HCT116 (cell line): Measurements from ENCODE around the gene KRTAP4-4. TPM values are rescaled to one million over a fixed set of nuclear protein-coding genes. Genes with fewer than 3 reads are reported as not detected.

Source experiments
- ATAC-seq: fragments of 200-7000 bp; cut with Tn5 transposase; 2 replicates; pipeline ENCODE4 v1.9.1; 2020; ENCODE audit warnings: mild to moderate bottlenecking, moderate library complexity
- BruUV-seq: library from RNA; stranded (reverse); fragments of 400-500 nt; replicated peaks from 2 replicates; lab custom pipeline; 2021; lab: Mats Ljungman, UMichigan
- CTCF ChIA-PET: fragments of 300-600 bp; sonication (Branson Sonifier 250); formaldehyde crosslinking; loops from one replicate; lab custom pipeline; 2021; ENCODE audit warnings: antibody characterized with exemption; lab: Charles Lee
- POLR2A ChIA-PET: fragments of 300-600, 350-600 bp; sonication (Branson Sonifier 250); formaldehyde crosslinking; loops from one replicate; lab custom pipeline; 2021; ENCODE audit warnings: antibody characterized with exemption; lab: Charles Lee
- RAD21 ChIA-PET, 2 experiments: fragments of 300-600 bp; sonication (Branson Sonifier 250); formaldehyde crosslinking; loops; one replicate each; lab custom pipeline; 2023; ENCODE audit warnings: low total read pairs in 2 of 2; ENCODE audit not compliant: uncharacterized antibody in 2 of 2, unreplicated experiment in 2 of 2, low non-redundant PET in 1 of 2; lab: Charles Lee
- DNase-seq: peaks from one replicate; pipeline ENCODE4 v3.0.0-alpha.2; 2010; ENCODE audit warnings: low read depth, low spot score
- H2AFZ ChIP-seq: fragments of 200-600 bp; shearing (Covaris generic), sonication (generic); 2 replicates; pipeline ENCODE4 v1.6.1; 2017; ENCODE audit warnings: low read depth, mixed run types, mixed read lengths, antibody characterized with exemption, low read length; ENCODE audit not compliant: poor library complexity, severe bottlenecking
- H3K27ac ChIP-seq: 2 replicates; pipeline ENCODE4 v1.5.1; 2012; ENCODE audit warnings: low read depth, low read length
- H3K27me3 ChIP-seq: fragments of 200-600 bp; sonication (generic); 2 replicates; pipeline ENCODE4 v1.6.1; 2016; ENCODE audit warnings: mixed run types, low read length, mixed read lengths; ENCODE audit not compliant: insufficient read depth
- H3K36me3 ChIP-seq, 2 experiments: fragments of 200-500 bp in 1 of 2; fragments of 200-600 bp in 1 of 2; sonication (Bioruptor generic) in 1 of 2; sonication (generic) in 1 of 2; 2 replicates each; pipeline versions ENCODE4 v1.5.1 to v1.6.1; 2014 to 2016; ENCODE audit warnings: low read length in 2 of 2, inconsistent platforms in 1 of 2, mixed read lengths in 1 of 2, mixed run types in 1 of 2; ENCODE audit not compliant: insufficient read depth in 2 of 2, control insufficient read depth in 1 of 2
- H3K4me1 ChIP-seq, 2 experiments: fragments of 200-600 bp in 1 of 2; sonication (generic) in 1 of 2; 2 replicates each; pipeline versions ENCODE4 v1.5.1 to v1.6.1; 2012 to 2017; ENCODE audit warnings: low read length in 2 of 2, inconsistent platforms in 1 of 2, mild to moderate bottlenecking in 1 of 2, mixed read lengths in 1 of 2, mixed run types in 1 of 2, moderate library complexity in 1 of 2; ENCODE audit not compliant: insufficient read depth in 2 of 2, control insufficient read depth in 1 of 2
- H3K4me2 ChIP-seq: fragments of 200-600 bp; sonication (generic); 2 replicates; pipeline ENCODE4 v1.6.1; 2017; ENCODE audit warnings: mixed run types, low read length, mixed read lengths
- H3K4me3 ChIP-seq, 2 experiments: fragments of 200-600 bp in 1 of 2; sonication (generic) in 1 of 2; replicated peaks in 1 of 2; 2 replicates each; pipeline ENCODE4 v1.5.1; 2011 to 2016; ENCODE audit warnings: low read length in 2 of 2, control low read depth in 1 of 2, low read depth in 1 of 2, mild to moderate bottlenecking in 1 of 2, mixed read lengths in 1 of 2, mixed run types in 1 of 2
- H3K79me2 ChIP-seq: fragments of 200-600 bp; sonication (generic); 2 replicates; pipeline ENCODE4 v1.6.1; 2017; ENCODE audit warnings: mild to moderate bottlenecking, mixed run types, low read length, moderate library complexity, mixed read lengths; ENCODE audit not compliant: insufficient read depth
- H3K9ac ChIP-seq: fragments of 200-600 bp; sonication (generic); 2 replicates; pipeline ENCODE4 v1.6.1; 2016; ENCODE audit warnings: low read length, mixed read lengths
- H3K9me2 ChIP-seq: fragments of 200-600 bp; sonication (generic), shearing (Covaris generic); 2 replicates; pipeline ENCODE4 v1.6.1; 2017; ENCODE audit warnings: mixed run types, mild to moderate bottlenecking, moderate library complexity; ENCODE audit not compliant: insufficient read depth
- H3K9me3 ChIP-seq, 2 experiments: fragments of 200-500 bp in 1 of 2; fragments of 200-600 bp in 1 of 2; sonication (Bioruptor generic) in 1 of 2; sonication (generic) in 1 of 2; 2 replicates each; pipeline ENCODE4 v1.6.1; 2014 to 2017; ENCODE audit warnings: low read length in 2 of 2, mixed read lengths in 2 of 2, inconsistent platforms in 1 of 2, low read depth in 1 of 2, mild to moderate bottlenecking in 1 of 2, mixed run types in 1 of 2, moderate library complexity in 1 of 2; ENCODE audit not compliant: control insufficient read depth in 1 of 2, insufficient read depth in 1 of 2
- H4K20me1 ChIP-seq: fragments of 200-600 bp; sonication (generic), shearing (Covaris generic); 2 replicates; pipeline ENCODE4 v1.6.1; 2017; ENCODE audit warnings: mixed run types, mild to moderate bottlenecking, moderate library complexity; ENCODE audit not compliant: insufficient read depth
- CTCF ChIP-seq, 3 experiments: fragments of 200-600 bp in 1 of 3; sonication (generic) in 1 of 3; IDR thresholded peaks in 2 of 3; conservative IDR thresholded peaks in 1 of 3; 2 replicates each; pipeline ENCODE4 v1.5.1; 2012 to 2017; ENCODE audit warnings: low read depth in 2 of 3, low read length in 2 of 3, antibody characterized with exemption in 1 of 3, borderline replicate concordance in 1 of 3, control low read depth in 1 of 3, mild to moderate bottlenecking in 1 of 3, mixed read lengths in 1 of 3, mixed run types in 1 of 3, moderate library complexity in 1 of 3; ENCODE audit not compliant: insufficient read depth in 1 of 3
- EGR1 ChIP-seq: IDR thresholded peaks from 2 replicates; pipeline ENCODE4 v1.6.1; 2012; ENCODE audit warnings: low read depth
- EZH2 ChIP-seq: fragments of 200-600 bp; sonication (generic); IDR thresholded peaks from 2 replicates; pipeline ENCODE4 v1.6.1; 2017; ENCODE audit warnings: antibody characterized with exemption, mixed run types
- EZH2phosphoT487 ChIP-seq: fragments of 200-600 bp; IDR thresholded peaks from 2 replicates; pipeline ENCODE4 v1.6.1; 2018; ENCODE audit warnings: antibody characterized with exemption, borderline replicate concordance
- RAD21 ChIP-seq: IDR thresholded peaks from 2 replicates; pipeline ENCODE4 v1.6.1; 2012; ENCODE audit warnings: low read depth, mild to moderate bottlenecking
- SIN3A ChIP-seq: IDR thresholded peaks from 2 replicates; pipeline ENCODE4 v1.6.1; 2012; ENCODE audit warnings: low read depth
- SP1 ChIP-seq: IDR thresholded peaks from 2 replicates; pipeline ENCODE4 v1.6.1; 2012; ENCODE audit warnings: low read depth
- YY1 ChIP-seq: IDR thresholded peaks from 2 replicates; pipeline ENCODE4 v1.6.1; 2011; ENCODE audit warnings: low read length, low read depth, moderate library complexity, mild to moderate bottlenecking; ENCODE audit not compliant: insufficient replicate concordance; ENCODE audit errors: extremely low read depth
- intact Hi-C: fragments of 100-400 bp; cut with micrococcal nuclease; formaldehyde crosslinking; loops from 2 replicates; pipeline ENCODE4 v1.10.0; 2022
- total RNA-seq: library from RNA; stranded (reverse); gene quantifications from one replicate; pipeline ENCODE4 v1.2.1, GENCODE V29; 2021; ENCODE audit not compliant: unreplicated experiment

The KRTAP4-4 gene
- total RNA-seq, 1 experiment from 2014 or later: not detected

- no peak overlapping the region for H3K4me3 ChIP-seq
- H3K27ac ChIP-seq: no peak overlapping the region
- no peaks in the 10 kb centered on the region; a peak in 1 of 4 replicates for H3K9me3 ChIP-seq
- no TSS peak for BruUV-seq
- H3K4me1 ChIP-seq: no peaks in the 10 kb centered on the region
- H3K36me3 ChIP-seq: no peaks in the 10 kb centered on the region
- intact Hi-C loops: no loop called here
- ChIA-PET POLR2A (no interaction called here), RAD21 (no interaction called here), CTCF (no interaction called here)
- no peaks in the 10 kb centered on the region for H4K20me1 ChIP-seq
- no peak overlapping the region for H2AFZ ChIP-seq
- no peaks in the 10 kb centered on the region for H3K79me2 ChIP-seq
- no peak for ATAC-seq
- TF ChIP-seq RAD21: no peak
- no peaks in the 10 kb centered on the region for H3K27me3 ChIP-seq
- no peak for DNase-seq
- no peak overlapping the region for H3K9ac ChIP-seq
- H3K9me2 ChIP-seq: no peaks in the 10 kb centered on the region
- H3K4me2 ChIP-seq: no peak overlapping the region
These were observed 16.3 kb upstream of the KRTAP4-4 start for GRCh38 chr17:41176744-41177387.

GRCh38 chr17:41171886-41172285 is 11.3 kb upstream of the KRTAP4-4 start:
- ChIA-PET CTCF (no interaction called here), POLR2A (no interaction called here), RAD21 (no interaction called here)
- Histone ChIP-seq H3K4me2 (no peak overlapping the region), H2AFZ (no peak overlapping the region), H3K27ac (no peak overlapping the region), H3K79me2 (no peaks in the 10 kb centered on the region), H4K20me1 (no peaks in the 10 kb centered on the region), H3K9me2 (no peaks in the 10 kb centered on the region), H3K9me3 (no peaks in the 10 kb centered on the region; a peak in 1 of 4 replicates), H3K27me3 (no peaks in the 10 kb centered on the region), H3K9ac (no peak overlapping the region), H3K4me3 (no peak overlapping the region), H3K36me3 (no peaks in the 10 kb centered on the region), H3K4me1 (no peaks in the 10 kb centered on the region)
- BruUV-seq: no TSS peak
- no peak for ATAC-seq
- TF ChIP-seq RAD21: no peak
- no peak for TF ChIP-seq EGR1
- TF ChIP-seq SIN3A: no peak
- TF ChIP-seq EZH2: no peak
- TF ChIP-seq SP1: no peak
- no peak for TF ChIP-seq EZH2phosphoT487
- TF ChIP-seq YY1: no peak
- TF ChIP-seq CTCF (IDR thresholded peaks at IDR 0.05 in 2 of 3, conservative IDR thresholded peaks at IDR 0.05 in 1 of 3; ENCODE audit: borderline replicate concordance in 1 of 3, insufficient read depth in 1 of 3, low read depth in 2 of 3, low read length in 2 of 3): no peak
- no peak for DNase-seq
- intact Hi-C loops: no loop called here
